Measurements from ENCODE around the gene LHFPL3.

DNA sequence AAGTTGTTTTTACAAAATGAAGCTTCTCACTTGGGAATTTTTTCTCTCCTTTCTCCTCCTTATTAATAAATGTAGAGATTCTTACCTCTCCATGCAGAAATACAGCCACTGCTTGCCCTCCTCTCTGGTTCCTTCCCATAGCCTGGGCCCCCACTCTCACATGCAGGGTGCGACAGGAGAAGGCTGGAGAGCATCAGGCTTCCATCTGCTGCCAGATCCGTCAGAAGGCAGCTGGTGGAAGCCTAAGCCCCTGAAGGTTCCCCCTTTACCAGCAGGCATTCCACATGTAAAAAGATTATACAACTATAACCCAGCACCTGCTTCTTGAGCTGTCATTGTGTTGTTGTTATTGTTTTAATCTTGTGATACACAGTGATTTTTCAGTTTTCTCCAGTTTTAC lies 314.2 kb downstream of the LHFPL3 start:
- no peak for TF ChIP-seq RFX5 (IDR thresholded peaks at IDR 0.05; ENCODE audit: low read length)
- TF ChIP-seq, protein P1, sequence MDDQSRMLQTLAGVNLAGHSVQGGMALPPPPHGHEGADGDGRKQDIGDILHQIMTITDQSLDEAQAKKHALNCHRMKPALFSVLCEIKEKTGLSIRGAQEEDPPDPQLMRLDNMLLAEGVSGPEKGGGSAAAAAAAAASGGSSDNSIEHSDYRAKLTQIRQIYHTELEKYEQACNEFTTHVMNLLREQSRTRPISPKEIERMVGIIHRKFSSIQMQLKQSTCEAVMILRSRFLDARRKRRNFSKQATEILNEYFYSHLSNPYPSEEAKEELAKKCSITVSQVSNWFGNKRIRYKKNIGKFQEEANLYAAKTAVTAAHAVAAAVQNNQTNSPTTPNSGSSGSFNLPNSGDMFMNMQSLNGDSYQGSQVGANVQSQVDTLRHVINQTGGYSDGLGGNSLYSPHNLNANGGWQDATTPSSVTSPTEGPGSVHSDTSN (IDR thresholded peaks at IDR 0.05) = no peak
- TF ChIP-seq YY1 (IDR thresholded peaks at IDR 0.05; ENCODE audit: low read depth) = no peak
- TF ChIP-seq, protein P2, sequence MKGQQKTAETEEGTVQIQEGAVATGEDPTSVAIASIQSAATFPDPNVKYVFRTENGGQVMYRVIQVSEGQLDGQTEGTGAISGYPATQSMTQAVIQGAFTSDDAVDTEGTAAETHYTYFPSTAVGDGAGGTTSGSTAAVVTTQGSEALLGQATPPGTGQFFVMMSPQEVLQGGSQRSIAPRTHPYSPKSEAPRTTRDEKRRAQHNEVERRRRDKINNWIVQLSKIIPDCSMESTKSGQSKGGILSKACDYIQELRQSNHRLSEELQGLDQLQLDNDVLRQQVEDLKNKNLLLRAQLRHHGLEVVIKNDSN (IDR thresholded peaks at IDR 0.05; ENCODE audit: borderline replicate concordance, low read depth) = no peak
- no peak for TF ChIP-seq TEAD4 (IDR thresholded peaks at IDR 0.05; ENCODE audit: borderline replicate concordance, insufficient read depth)
- TF ChIP-seq, protein P3, sequence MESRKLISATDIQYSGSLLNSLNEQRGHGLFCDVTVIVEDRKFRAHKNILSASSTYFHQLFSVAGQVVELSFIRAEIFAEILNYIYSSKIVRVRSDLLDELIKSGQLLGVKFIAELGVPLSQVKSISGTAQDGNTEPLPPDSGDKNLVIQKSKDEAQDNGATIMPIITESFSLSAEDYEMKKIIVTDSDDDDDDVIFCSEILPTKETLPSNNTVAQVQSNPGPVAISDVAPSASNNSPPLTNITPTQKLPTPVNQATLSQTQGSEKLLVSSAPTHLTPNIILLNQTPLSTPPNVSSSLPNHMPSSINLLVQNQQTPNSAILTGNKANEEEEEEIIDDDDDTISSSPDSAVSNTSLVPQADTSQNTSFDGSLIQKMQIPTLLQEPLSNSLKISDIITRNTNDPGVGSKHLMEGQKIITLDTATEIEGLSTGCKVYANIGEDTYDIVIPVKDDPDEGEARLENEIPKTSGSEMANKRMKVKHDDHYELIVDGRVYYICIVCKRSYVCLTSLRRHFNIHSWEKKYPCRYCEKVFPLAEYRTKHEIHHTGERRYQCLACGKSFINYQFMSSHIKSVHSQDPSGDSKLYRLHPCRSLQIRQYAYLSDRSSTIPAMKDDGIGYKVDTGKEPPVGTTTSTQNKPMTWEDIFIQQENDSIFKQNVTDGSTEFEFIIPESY (IDR thresholded peaks at IDR 0.05; ENCODE audit: borderline replicate concordance, low read depth) = no peak
- TF ChIP-seq, protein P4, sequence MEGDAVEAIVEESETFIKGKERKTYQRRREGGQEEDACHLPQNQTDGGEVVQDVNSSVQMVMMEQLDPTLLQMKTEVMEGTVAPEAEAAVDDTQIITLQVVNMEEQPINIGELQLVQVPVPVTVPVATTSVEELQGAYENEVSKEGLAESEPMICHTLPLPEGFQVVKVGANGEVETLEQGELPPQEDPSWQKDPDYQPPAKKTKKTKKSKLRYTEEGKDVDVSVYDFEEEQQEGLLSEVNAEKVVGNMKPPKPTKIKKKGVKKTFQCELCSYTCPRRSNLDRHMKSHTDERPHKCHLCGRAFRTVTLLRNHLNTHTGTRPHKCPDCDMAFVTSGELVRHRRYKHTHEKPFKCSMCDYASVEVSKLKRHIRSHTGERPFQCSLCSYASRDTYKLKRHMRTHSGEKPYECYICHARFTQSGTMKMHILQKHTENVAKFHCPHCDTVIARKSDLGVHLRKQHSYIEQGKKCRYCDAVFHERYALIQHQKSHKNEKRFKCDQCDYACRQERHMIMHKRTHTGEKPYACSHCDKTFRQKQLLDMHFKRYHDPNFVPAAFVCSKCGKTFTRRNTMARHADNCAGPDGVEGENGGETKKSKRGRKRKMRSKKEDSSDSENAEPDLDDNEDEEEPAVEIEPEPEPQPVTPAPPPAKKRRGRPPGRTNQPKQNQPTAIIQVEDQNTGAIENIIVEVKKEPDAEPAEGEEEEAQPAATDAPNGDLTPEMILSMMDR (IDR thresholded peaks at IDR 0.05) = no peak
- TF ChIP-seq EP300 (IDR thresholded peaks at IDR 0.05; ENCODE audit: borderline replicate concordance in 1 of 2, low read depth in 1 of 2, low read length in 1 of 2) = 0 out of 4 replicates have a peak, but pooled peaks of 1 of the 2 experiments have one; percentile 42
- TF ChIP-seq CHD2 (IDR thresholded peaks at IDR 0.05; ENCODE audit: low read length, partially characterized antibody) = no peak
- TF ChIP-seq POLR2AphosphoS5 (IDR thresholded peaks at IDR 0.05; ENCODE audit: low read depth, low read length) = no peak
- TF ChIP-seq, protein P5, sequence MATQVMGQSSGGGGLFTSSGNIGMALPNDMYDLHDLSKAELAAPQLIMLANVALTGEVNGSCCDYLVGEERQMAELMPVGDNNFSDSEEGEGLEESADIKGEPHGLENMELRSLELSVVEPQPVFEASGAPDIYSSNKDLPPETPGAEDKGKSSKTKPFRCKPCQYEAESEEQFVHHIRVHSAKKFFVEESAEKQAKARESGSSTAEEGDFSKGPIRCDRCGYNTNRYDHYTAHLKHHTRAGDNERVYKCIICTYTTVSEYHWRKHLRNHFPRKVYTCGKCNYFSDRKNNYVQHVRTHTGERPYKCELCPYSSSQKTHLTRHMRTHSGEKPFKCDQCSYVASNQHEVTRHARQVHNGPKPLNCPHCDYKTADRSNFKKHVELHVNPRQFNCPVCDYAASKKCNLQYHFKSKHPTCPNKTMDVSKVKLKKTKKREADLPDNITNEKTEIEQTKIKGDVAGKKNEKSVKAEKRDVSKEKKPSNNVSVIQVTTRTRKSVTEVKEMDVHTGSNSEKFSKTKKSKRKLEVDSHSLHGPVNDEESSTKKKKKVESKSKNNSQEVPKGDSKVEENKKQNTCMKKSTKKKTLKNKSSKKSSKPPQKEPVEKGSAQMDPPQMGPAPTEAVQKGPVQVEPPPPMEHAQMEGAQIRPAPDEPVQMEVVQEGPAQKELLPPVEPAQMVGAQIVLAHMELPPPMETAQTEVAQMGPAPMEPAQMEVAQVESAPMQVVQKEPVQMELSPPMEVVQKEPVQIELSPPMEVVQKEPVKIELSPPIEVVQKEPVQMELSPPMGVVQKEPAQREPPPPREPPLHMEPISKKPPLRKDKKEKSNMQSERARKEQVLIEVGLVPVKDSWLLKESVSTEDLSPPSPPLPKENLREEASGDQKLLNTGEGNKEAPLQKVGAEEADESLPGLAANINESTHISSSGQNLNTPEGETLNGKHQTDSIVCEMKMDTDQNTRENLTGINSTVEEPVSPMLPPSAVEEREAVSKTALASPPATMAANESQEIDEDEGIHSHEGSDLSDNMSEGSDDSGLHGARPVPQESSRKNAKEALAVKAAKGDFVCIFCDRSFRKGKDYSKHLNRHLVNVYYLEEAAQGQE (IDR thresholded peaks at IDR 0.05; ENCODE audit: low read depth, low read length) = no peak

Data from SK-N-SH (cell line).